PFSK-1 (cell line): ENCODE data around the gene BANF2.

Experiments used
- FOXP2 ChIP-seq: optimal IDR thresholded peaks from 2 replicates; pipeline ENCODE3; 2011; ENCODE audit warnings: borderline replicate concordance, control low read depth, inconsistent platforms; ENCODE audit not compliant: insufficient read depth; ENCODE audit errors: extremely low read length, extremely low read depth
- POLR2AphosphoS5 ChIP-seq: IDR thresholded peaks from 2 replicates; pipeline ENCODE4 v1.6.1; 2012; ENCODE audit warnings: low read depth, mild to moderate bottlenecking, control low read depth, low read length, moderate library complexity
- SIN3A ChIP-seq: IDR thresholded peaks from 2 replicates; pipeline ENCODE4 v1.6.1; 2012; ENCODE audit warnings: mild to moderate bottlenecking, low read length, moderate library complexity, borderline replicate concordance; ENCODE audit not compliant: insufficient read depth
- TAF1 ChIP-seq: IDR thresholded peaks from 2 replicates; pipeline ENCODE4 v1.6.1; 2012; ENCODE audit warnings: low read length, control low read depth, borderline replicate concordance; ENCODE audit not compliant: insufficient read depth
- TF ChIP-seq, protein P1 (sequence below), 2 experiments: IDR thresholded peaks; 2 replicates each; pipeline versions ENCODE4 v1.6.1 to v1.8.0; 2011 to 2012; ENCODE audit warnings: low read depth in 2 of 2, low read length in 2 of 2, control low read depth in 1 of 2, inconsistent platforms in 1 of 2, mild to moderate bottlenecking in 1 of 2, moderate library complexity in 1 of 2; ENCODE audit not compliant: insufficient read depth in 1 of 2

The BANF2 gene

DNA sequence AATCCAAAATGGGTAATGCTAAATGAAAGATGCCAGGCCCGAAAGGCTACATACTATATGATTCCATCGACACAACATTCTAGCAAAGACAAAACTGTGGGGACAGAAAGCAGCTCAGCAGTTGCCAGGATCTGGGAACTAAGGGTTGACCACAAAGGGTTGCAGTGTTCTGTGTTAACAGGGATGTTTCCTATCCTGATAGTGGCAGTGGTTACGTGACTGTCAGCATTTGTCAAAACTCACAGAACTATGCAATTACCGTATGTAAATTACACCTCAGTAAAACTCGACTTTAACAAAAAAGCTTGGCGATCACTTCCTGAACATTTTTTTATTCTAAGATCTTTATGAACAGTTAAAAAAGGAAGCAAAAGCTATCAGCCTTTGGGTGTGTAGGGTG lies 83.9 kb downstream of the BANF2 start:
- TF ChIP-seq SIN3A (no peak), POLR2AphosphoS5 (no peak), TAF1 (no peak), FOXP2 (no peak)
- TF ChIP-seq, protein P1, sequence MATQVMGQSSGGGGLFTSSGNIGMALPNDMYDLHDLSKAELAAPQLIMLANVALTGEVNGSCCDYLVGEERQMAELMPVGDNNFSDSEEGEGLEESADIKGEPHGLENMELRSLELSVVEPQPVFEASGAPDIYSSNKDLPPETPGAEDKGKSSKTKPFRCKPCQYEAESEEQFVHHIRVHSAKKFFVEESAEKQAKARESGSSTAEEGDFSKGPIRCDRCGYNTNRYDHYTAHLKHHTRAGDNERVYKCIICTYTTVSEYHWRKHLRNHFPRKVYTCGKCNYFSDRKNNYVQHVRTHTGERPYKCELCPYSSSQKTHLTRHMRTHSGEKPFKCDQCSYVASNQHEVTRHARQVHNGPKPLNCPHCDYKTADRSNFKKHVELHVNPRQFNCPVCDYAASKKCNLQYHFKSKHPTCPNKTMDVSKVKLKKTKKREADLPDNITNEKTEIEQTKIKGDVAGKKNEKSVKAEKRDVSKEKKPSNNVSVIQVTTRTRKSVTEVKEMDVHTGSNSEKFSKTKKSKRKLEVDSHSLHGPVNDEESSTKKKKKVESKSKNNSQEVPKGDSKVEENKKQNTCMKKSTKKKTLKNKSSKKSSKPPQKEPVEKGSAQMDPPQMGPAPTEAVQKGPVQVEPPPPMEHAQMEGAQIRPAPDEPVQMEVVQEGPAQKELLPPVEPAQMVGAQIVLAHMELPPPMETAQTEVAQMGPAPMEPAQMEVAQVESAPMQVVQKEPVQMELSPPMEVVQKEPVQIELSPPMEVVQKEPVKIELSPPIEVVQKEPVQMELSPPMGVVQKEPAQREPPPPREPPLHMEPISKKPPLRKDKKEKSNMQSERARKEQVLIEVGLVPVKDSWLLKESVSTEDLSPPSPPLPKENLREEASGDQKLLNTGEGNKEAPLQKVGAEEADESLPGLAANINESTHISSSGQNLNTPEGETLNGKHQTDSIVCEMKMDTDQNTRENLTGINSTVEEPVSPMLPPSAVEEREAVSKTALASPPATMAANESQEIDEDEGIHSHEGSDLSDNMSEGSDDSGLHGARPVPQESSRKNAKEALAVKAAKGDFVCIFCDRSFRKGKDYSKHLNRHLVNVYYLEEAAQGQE (IDR thresholded peaks at IDR 0.05; ENCODE audit: insufficient read depth in 1 of 2, low read depth in 2 of 2, low read length in 2 of 2) = no peak

DNA sequence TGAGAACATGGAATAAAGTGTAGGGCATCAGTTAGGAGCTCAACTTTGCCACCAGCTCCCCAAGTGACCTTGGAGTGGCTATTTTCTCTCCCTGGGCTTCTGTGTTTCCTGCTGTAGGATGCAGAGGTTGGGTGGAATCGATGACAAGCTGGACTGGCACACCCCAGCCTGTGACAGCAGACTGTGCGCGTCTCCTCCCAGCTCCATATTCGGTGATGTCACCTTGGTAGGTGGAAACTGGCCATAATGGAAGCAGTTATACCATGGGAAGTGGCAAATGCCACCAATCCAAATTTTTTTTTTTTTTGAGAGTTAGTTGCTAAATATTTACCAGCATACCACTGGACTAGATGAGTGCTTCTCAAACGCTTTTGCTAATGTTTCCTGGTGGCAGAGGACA lies 85.2 kb downstream of the BANF2 start:
- TF ChIP-seq, protein P1 (IDR thresholded peaks at IDR 0.05; ENCODE audit: insufficient read depth in 1 of 2, low read depth in 2 of 2, low read length in 2 of 2) = no peak
- TF ChIP-seq FOXP2 (no peak), POLR2AphosphoS5 (no peak)
